SJSA1 (cell line): Measurements from ENCODE around the gene TNPO2. TPM values are rescaled to one million over a fixed set of nuclear protein-coding genes. Genes with fewer than 3 reads are reported as not detected.

Source experiments
- DNase-seq, 2 experiments: peaks; one replicate each; pipeline ENCODE4 v3.0.0-alpha.2; 2015 to 2020; ENCODE audit warnings: low spot score in 2 of 2, low read depth in 1 of 2
- H3K27ac ChIP-seq: fragments of 250-450 bp; sonication (Bioruptor Pico); 2 replicates; pipeline ENCODE4 v1.5.1; 2020; ENCODE audit warnings: mild to moderate bottlenecking, moderate library complexity
- H3K27me3 ChIP-seq: fragments of 250-450 bp; sonication (Bioruptor Pico); replicated peaks from 2 replicates; pipeline ENCODE4 v1.5.1; 2020; ENCODE audit warnings: mild to moderate bottlenecking, moderate library complexity
- H3K36me3 ChIP-seq: fragments of 250-450 bp; sonication (Bioruptor Pico); 2 replicates; pipeline ENCODE4 v1.5.1; 2020; ENCODE audit warnings: mild to moderate bottlenecking
- H3K4me1 ChIP-seq: fragments of 250-450 bp; sonication (Bioruptor Pico); replicated peaks from 2 replicates; pipeline ENCODE4 v1.6.1; 2021; ENCODE audit warnings: mild to moderate bottlenecking
- H3K4me3 ChIP-seq: fragments of 250-450 bp; sonication (Bioruptor Pico); 2 replicates; pipeline ENCODE4 v1.5.1; 2020; ENCODE audit warnings: mild to moderate bottlenecking
- H3K9me3 ChIP-seq: fragments of 250-450 bp; sonication (Bioruptor Pico); replicated peaks from 2 replicates; pipeline ENCODE4 v1.5.1; 2020; ENCODE audit warnings: mild to moderate bottlenecking
- total RNA-seq: library from RNA; depleted of rRNA; stranded (reverse); fragments of >200 nt; shearing (Covaris generic); gene quantifications from 2 replicates; pipeline ENCODE4 v1.2.3, GENCODE V29; 2014

TNPO2 gene
- total RNA-seq, 1 experiment from 2014 or later, result 25.8 TPM

DNA sequence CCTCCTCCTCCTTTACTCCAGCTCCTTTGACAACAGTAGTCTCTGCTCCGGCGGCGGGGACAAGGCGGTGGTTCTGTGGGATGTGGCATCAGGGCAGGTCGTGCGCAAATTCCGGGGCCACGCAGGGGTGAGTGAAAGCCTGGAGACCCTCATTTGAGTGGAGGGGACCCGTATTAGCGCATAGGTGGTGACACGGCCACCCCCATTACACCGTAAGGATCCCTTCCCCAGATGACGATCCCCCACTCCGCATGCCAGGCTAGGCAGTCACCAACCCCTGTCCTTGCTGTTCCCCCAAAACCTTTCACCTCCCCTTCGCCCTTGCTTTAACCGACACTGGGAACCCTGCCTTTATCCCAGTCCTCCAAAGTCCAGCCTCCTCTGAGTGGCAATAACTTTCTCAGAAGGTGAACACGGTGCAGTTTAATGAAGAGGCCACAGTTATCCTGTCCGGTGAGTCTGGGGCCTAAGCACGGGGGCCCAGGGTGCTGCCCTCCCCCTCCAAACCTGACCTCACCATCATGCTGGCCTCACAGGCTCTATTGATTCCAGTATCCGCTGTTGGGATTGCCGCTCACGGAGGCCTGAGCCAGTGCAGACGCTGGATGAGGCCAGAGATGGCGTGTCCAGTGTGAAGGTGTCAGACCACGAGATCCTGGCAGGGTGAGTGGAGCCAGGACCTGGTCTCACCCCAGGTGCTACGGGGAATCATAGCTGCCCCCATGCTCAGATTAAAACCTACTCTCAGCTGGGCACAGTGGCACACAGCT, 53.4 kb downstream of the TNPO2 start:
- peaks cover 50% of the 10 kb centered on the region for H3K36me3 ChIP-seq
- no peak for DNase-seq
- peaks cover 28% of the 10 kb centered on the region for H3K4me1 ChIP-seq
- H3K27me3 ChIP-seq, result no peaks in the 10 kb centered on the region
- peak overlapping the region; percentile 70 for H3K4me3 ChIP-seq
- peak overlapping the region; percentile 94 for H3K27ac ChIP-seq
- no peaks in the 10 kb centered on the region for H3K9me3 ChIP-seq

DNA sequence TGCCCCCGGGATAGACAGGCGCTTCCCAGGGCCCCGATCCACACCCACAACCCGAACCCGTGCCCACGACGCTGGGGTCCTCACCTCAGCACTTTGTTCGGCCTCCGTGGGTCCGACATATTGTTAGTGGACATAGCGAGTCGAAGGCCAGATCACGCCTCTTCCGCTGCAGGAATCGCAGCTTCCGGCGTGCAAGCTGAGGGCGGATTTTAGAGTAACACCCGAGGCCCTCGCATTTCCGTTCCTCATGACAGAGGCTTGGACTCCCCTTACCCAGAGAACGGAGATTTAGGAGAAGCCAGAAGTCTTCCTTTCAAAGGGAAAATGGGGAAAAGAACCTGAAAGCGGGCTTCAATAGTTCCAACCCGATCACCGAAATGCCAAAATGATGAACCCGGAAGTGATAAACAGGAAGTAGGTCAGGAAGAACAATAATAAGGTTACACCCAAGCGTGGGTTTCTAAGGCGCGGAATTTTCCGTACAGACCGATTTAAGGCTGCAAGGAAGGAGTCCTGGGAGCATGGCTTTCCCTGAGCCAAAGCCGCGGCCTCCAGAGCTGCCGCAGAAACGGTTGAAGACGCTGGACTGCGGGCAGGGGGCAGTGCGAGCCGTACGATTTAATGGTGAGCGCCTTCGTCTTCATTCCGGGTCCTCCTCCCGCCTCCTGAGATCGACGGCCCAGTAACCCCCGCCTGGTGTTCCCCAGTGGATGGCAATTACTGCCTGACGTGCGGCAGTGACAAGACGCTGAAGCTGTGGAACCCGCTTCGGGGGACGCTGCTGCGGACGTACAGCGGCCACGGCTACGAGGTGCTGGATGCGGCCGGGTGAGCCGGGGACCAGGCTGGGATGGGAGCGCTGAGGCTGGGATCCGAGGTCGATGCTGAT, 54.2 kb downstream of the TNPO2 start:
- peak overlapping the region; percentile 70 for H3K4me3 ChIP-seq
- peaks cover 28% of the 10 kb centered on the region for H3K4me1 ChIP-seq
- H3K36me3 ChIP-seq, result peaks cover 51% of the 10 kb centered on the region
- peak; percentile 76 to 94 for DNase-seq
- H3K9me3 ChIP-seq, result no peaks in the 10 kb centered on the region
- no peaks in the 10 kb centered on the region for H3K27me3 ChIP-seq
- H3K27ac ChIP-seq, result peak overlapping the region; percentile 94

DNA sequence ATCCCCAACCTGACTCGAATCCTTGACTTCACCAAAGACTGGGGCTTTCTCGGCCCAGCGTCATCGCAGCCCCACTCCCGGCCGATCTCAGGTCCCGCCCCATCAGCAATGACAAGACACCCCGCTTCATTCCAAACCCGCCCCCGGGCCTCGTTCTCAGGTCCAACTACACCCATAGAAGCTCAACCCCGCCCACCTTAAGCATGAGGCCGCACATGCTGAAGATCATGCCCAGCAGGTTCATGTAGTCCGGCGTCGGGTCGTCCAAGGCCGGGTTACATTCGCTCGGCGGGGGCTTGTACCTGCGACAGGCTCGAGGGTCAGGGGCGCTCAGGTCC, 54.8 kb downstream of the TNPO2 start:
- DNase-seq, result no peak
- Histone ChIP-seq H3K36me3 (peaks cover 51% of the 10 kb centered on the region), H3K9me3 (no peaks in the 10 kb centered on the region), H3K27me3 (no peaks in the 10 kb centered on the region), H3K4me3 (peak overlapping the region; percentile 70), H3K4me1 (peaks cover 28% of the 10 kb centered on the region), H3K27ac (peak overlapping the region; percentile 94)

DNA sequence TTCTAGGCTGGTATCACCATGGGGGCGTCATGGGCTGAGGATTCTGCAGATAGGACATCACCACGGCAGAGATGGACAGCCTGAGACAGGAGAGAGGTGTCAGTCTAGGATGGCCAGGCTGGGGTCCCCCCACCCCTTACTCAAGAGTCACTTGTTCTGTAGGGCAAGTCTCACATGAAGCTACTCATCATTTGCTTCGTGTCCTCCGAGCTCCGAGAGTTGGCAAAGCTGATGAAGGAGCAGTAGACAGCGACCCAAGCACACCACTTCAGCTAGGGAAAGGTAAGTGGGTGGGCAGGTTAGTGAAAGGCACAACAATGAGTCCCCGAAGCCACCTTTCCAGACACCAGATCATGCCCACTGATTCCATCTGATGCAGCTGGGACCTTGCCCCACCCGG, 55.4 kb downstream of the TNPO2 start:
- DNase-seq, result no peak
- Histone ChIP-seq H3K9me3 (no peaks in the 10 kb centered on the region), H3K27ac (no peak overlapping the region), H3K4me3 (peak overlapping the region; percentile 70), H3K4me1 (peaks cover 28% of the 10 kb centered on the region), H3K36me3 (peaks cover 51% of the 10 kb centered on the region), H3K27me3 (no peaks in the 10 kb centered on the region)

DNA sequence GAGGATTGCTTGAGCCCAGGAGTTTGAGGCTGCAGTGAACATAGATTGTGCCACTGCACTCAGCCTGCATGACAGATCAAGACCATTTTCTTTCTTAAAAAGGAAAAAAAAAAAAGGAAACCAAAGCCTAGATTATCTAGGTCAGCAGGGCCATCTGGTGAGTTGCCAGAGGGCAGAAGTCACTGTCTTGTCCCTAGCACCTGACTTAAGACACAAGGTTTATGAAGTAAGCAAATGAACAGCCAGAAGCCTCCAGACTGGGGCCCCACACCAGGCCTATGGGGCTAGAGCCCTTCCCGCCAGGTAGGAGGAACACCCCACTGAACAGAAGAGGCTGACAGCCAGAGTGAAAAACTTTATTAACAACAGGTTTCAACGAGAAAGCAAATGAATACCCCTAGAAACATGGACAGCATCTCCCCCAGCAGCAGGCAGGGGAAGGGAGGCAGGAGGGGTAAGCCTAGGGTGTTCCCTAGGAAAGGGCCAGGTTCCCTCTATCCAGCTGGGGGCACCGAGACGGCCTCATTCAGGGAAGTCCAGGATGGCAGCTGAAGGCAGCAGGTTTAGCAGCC, 55.9 kb downstream of the TNPO2 start:
- no peak for DNase-seq
- Histone ChIP-seq H3K4me1 (peaks cover 28% of the 10 kb centered on the region), H3K9me3 (no peaks in the 10 kb centered on the region), H3K36me3 (peaks cover 51% of the 10 kb centered on the region), H3K4me3 (no peak overlapping the region), H3K27me3 (no peaks in the 10 kb centered on the region), H3K27ac (no peak overlapping the region)

DNA sequence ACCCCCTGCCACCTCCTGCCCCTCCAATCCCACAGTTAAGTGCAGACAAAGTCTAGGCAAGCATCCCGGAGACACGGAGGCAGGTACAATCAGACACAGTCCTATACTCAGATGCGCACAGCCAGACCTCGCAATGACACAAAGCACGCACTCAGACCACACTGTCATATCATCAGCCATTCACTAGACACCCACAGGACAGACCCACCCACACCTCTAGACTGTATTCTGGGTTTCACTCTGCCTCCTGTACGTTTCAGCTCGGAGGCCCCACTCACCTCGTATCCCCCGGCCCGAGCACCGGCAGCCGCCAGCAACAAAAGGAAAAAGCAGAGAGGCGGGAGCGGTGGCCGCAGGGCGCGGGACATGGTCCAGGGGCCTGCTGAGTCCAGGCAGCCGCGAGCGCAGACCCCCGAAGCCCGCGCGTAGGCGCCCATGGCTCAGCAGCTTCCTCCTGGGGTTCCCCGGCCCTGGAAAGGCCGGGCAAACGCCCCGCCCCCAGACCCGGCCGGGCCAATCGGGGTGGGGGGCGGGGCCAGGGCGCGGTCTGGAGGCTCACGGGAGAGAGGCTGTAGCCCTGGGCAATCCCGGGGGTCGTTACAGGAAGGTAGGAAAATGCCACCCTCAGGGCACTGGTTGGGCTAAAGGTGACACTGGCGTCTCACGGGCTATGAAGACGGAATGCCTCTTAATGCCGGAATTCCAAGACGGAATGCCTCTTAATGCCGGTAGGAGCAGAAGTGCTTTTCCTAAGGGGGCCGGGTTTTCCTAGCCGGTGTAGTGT, 57.3 kb downstream of the TNPO2 start, which contains the start of the genes MAN2B1 and WDR83:
TSS of gene MAN2B1 (minus strand) at position 478 of the 784 bp plus-strand sequence. CDS start at position 437, 41 bp downstream.
TSS of gene WDR83 (plus strand) at position 543 of the 784 bp plus-strand sequence. CDS start 2,984 bp downstream, outside the sequence.
- no peaks in the 10 kb centered on the region for H3K27me3 ChIP-seq
- H3K4me3 ChIP-seq, result peak within 1 kb of the TSS; percentile 68
- peak; percentile 66 to 83 for DNase-seq
- no peaks in the 10 kb centered on the region for H3K9me3 ChIP-seq
- H3K36me3 ChIP-seq, result peaks cover 48% of the 10 kb centered on the region
- H3K27ac ChIP-seq, result no peak within 1 kb of the TSS
- H3K4me1 ChIP-seq, result peaks cover 28% of the 10 kb centered on the region

DNA sequence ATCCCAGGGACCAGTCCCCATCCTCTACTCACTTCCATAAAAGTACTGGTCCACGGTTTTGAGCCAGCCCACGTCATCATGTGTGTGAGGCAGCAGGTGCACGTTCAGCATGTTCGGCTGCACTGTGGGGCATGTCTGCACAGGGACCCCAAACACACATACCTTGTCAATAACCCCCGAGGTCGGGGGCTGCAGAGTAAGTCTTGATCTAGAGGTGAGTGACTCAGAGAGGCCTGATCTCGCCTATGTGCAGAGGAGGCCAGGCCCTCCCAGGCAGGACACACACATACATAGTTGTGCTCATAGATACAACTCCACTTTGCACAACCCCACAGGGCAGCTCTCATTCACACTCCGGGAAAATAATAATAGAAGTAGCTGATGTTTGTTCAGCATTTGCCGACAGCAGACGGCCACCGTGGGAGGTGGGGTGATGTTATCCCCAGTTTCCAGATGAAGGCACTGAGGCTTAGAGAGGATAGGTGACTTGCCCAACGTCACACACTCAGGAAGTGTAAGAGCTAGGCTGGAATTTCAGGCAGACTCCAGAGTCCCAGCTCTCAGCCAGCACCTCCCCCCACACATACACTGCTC, 58.0 kb downstream of the TNPO2 start:
- Histone ChIP-seq H3K27ac (no peak overlapping the region), H3K36me3 (peaks cover 54% of the 10 kb centered on the region), H3K4me1 (peaks cover 28% of the 10 kb centered on the region), H3K9me3 (no peaks in the 10 kb centered on the region), H3K4me3 (peak overlapping the region; percentile 68), H3K27me3 (no peaks in the 10 kb centered on the region)
- DNase-seq, result no peak

DNA sequence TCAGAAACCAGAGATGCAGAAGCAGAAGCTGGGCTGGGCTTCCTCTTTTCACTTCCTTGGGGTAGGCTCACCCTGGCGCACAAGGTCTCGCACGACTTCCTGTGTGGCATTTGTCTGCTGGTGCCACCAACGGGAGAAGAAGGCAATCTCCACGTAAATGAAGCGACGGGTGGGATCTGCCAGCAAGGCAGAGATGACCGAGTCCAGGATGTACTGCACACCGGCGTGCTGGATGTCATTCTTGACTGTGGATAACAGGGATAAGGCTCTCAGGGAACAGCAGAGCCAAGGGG, 58.5 kb downstream of the TNPO2 start:
- no peaks in the 10 kb centered on the region for H3K27me3 ChIP-seq
- H3K9me3 ChIP-seq, result no peaks in the 10 kb centered on the region
- no peak for DNase-seq
- H3K4me3 ChIP-seq, result no peak overlapping the region
- no peak overlapping the region for H3K27ac ChIP-seq
- peaks cover 51% of the 10 kb centered on the region for H3K36me3 ChIP-seq
- peaks cover 24% of the 10 kb centered on the region for H3K4me1 ChIP-seq

DNA sequence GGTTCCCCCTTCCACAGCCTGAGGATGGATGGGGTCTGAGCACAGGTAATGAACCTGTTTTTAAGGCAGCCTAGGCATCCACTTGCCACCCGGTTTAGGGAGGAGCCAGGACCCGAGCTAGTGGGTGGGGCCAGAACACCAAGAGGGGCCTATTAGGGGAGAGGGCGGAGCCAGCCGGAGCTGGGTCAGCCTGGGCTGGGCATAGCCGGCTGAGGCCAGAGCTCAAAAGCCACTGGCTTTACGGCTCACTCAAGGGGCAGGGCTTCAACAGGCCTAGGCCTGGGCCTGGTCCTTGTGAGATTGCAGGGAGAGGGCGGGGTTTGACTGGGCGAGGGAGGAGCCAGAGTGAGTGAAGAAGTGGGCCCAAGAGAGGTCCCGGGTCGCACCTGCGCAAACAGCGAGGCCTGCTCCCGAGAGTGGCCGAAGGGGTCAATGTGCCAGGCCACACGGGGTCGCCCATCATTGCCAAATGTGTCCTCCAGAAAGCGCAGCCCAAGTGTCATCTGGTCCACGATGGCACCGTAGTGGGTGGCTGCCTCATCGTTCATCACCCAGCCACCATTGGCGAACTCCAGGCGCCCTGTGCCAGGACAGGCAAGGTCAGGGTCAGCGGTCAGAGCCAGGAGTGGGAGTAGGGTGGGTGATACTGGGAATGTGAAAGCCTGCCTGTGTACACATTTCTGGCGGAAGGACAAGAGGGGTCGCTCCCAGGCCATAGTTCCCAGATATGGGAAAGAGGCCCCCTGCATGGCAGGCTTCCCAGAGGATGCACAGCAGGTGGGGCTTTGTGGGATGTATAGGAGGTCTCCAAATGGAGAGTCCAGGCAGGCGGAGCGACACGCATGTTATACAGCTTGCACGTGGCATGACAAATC, 59.1 kb downstream of the TNPO2 start:
- Histone ChIP-seq H3K27me3 (no peaks in the 10 kb centered on the region), H3K4me1 (peaks cover 20% of the 10 kb centered on the region), H3K9me3 (no peaks in the 10 kb centered on the region), H3K36me3 (peaks cover 54% of the 10 kb centered on the region), H3K4me3 (no peak overlapping the region), H3K27ac (no peak overlapping the region)
- no peak for DNase-seq

DNA sequence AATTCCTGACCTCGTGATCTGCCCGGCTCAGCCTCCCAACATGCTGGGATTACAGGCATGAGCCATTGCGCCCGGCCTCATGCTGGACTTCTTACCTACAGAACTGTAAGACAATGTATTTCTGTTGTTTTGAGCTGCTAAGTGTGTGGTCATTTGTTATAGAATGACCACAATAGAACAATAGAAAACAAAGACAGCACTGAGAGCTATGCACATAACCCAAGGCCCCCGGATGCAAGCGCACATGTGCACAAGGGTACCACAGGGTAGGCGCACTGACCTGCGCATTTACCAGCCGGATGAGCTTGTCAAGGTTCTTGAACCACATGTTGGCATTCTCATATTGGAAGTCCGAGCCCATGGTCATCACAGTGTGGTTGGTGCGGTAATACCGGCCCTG, 62.8 kb downstream of the TNPO2 start:
- Histone ChIP-seq H3K4me1 (peaks cover 3% of the 10 kb centered on the region; the same call in 1 of the 2 replicates), H3K4me3 (no peak overlapping the region), H3K27me3 (no peaks in the 10 kb centered on the region), H3K9me3 (no peaks in the 10 kb centered on the region), H3K36me3 (peaks cover 63% of the 10 kb centered on the region), H3K27ac (no peak overlapping the region)
- no peak for DNase-seq

DNA sequence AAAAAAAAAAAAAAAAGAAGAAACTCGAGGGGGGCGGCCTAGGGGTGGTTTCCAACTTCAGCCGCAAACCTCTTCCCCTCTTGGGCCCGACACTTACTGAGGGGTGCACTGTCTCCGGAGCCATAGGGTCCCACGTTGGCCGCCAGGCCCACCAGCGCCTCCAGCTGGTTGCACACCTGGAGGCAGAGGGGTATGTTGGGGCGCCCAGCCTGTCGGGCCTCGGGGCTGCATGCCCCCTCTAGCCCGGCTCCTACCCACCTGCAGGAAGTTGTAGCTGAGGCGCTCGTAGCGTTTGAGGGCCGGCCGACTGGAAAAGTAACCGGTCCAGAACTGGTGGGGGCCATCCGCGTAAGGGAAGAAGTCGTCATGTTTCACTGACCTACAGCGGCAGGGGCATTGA, 65.8 kb downstream of the TNPO2 start:
- Histone ChIP-seq H3K9me3 (no peaks in the 10 kb centered on the region), H3K36me3 (peaks cover 48% of the 10 kb centered on the region), H3K27me3 (no peaks in the 10 kb centered on the region), H3K27ac (no peak overlapping the region), H3K4me1 (no peaks in the 10 kb centered on the region), H3K4me3 (no peak overlapping the region)
- no peak for DNase-seq

DNA sequence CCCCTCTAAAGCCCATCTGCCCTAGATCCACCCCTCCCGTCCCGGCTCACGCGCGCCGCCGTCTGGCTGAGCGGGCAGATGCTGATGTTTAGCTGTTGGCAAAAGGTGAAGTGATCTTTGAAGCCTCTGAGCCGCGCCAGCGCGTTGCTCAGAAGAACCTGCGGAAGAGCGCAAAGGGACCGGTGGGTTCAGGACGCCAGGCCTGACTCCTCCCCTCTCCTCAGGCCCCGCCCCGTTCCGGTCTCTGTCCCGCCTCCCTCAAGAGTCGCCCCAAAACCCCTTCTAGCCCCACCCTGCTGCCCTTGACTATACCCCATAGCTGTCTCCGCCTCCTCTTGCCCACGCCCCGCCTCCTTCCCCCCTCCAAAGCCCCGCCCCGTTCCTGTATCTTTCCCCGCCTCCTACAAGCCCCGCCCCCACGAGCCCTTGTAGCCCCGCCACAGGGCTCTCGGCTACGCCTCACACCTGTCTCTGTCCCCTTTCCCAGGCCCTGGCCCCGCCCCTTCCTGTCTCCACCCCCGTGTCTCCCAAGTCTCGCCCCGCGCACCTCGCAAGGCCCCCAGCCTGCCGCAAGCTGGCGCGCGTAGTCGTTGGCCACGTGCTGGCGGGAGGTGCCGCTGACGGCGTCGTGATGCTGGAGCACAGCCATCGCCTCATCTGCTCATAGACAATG, 66.7 kb downstream of the TNPO2 start:
- no peak overlapping the region for H3K27ac ChIP-seq
- no peak for DNase-seq
- no peaks in the 10 kb centered on the region for H3K4me1 ChIP-seq
- H3K9me3 ChIP-seq, result no peaks in the 10 kb centered on the region
- peaks cover 45% of the 10 kb centered on the region for H3K36me3 ChIP-seq
- H3K4me3 ChIP-seq, result no peak overlapping the region
- H3K27me3 ChIP-seq, result no peaks in the 10 kb centered on the region
